Central memory CD8-positive, alpha-beta T cell (primary cell): ENCODE measurements around the gene ADCY5.
"Not testable (repeated sequence)": the region's sequence is repeated elsewhere in the genome, so short reads cannot be mapped to it uniquely, and the experiment has no call there.

Experiments used
- ATAC-seq: fragments of 150-1000 bp; cut with Tn5 transposase; replicated peaks from 2 replicates; pipeline ENCODE4 v1.10.0; 2022; ENCODE audit warnings: mild to moderate bottlenecking, moderate FRiP score, moderate number of reproducible peaks; ENCODE audit not compliant: poor library complexity, severe bottlenecking; ENCODE audit errors: extremely low read depth
- DNase-seq, 2 donors: peaks; one replicate each; pipeline ENCODE4 v3.0.0; 2021; ENCODE audit warnings: low spot score in 2 of 2
- H3K27ac Mint-ChIP-seq: one replicate; pipeline ENCODE4 v1.8.0; 2022; ENCODE audit warnings: low read depth, mild to moderate bottlenecking, moderate library complexity, mixed read lengths
- H3K27me3 Mint-ChIP-seq: one replicate; pipeline ENCODE4 v1.8.0; 2022; ENCODE audit warnings: mixed read lengths
- H3K36me3 Mint-ChIP-seq: one replicate; pipeline ENCODE4 v1.8.0; 2022; ENCODE audit warnings: mild to moderate bottlenecking, moderate library complexity, mixed read lengths; ENCODE audit not compliant: insufficient read depth
- H3K4me1 Mint-ChIP-seq: one replicate; pipeline ENCODE4 v1.8.0; 2022; ENCODE audit warnings: mixed read lengths
- H3K4me3 Mint-ChIP-seq: one replicate; pipeline ENCODE4 v1.8.0; 2022; ENCODE audit warnings: mild to moderate bottlenecking, moderate library complexity, mixed read lengths
- H3K9me3 Mint-ChIP-seq: one replicate; pipeline ENCODE4 v1.8.0; 2022; ENCODE audit warnings: mixed read lengths

ADCY5 gene

DNA sequence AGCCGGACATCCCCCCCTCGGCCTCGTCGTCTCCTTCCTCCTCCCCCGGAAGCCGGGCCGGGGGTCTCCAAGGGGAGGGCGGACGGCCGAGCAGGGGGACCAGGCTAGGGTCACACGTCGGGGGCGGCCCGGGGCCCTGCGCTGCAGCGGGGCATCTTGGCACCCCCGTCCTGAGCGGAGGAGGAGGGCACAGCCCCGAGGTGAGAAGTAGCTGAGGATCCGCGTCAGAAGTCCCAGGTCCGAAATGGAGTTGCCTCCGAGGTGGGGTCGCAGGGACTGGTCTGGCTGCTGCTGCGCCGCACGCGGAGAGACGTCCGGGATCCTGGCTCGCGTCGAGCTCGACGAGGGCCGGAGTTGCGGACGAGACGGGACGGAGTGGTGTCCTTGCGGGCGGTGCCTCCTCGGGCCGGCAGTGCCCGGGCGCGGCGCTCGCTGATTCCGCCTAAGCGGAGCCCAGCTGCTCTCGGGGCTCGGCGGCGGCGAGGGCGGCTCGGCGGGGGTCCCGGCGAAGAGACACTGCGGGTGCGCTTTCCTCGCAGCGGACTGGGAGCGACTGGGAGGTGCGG is at the start of gene ADCY5:
TSS of gene ADCY5 (minus strand) at position 555 of the 566 bp plus-strand sequence. CDS start at position 10, 545 bp downstream.
- Mint-ChIP-seq H3K4me1 (no peaks in the 10 kb centered on the region), H3K9me3 (no peaks in the 10 kb centered on the region), H3K36me3 (peaks cover 2% of the 10 kb centered on the region), H3K27ac (no peak within 1 kb of the TSS), H3K27me3 (peaks cover 58% of the 10 kb centered on the region), H3K4me3 (peak within 1 kb of the TSS; percentile 59)
- DNase-seq (no peak), ATAC-seq (peak; percentile 8)

DNA sequence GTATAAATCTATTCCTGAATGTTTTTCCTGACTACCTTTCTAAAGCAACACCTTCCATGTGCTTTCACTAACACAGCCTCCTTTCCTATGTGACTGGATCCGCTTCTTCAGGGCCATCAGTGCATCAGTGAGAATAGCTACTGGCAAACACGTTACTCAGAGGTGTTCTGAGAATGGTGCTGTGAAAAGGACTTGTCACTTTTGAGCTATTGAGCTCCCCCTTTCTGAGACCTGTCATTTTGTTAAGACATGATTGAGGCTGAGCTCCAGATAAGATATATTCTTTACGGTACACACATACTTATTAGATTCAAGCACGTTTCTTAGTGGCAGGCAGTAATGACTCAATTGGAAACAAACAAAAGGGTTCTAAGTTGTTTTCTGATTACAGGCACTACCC is 45.0 kb upstream of the ADCY5 start:
- ATAC-seq (no peak), DNase-seq (no peak)
- Mint-ChIP-seq H3K27me3 (no peaks in the 10 kb centered on the region), H3K4me3 (no peak overlapping the region), H3K36me3 (peaks cover 9% of the 10 kb centered on the region), H3K9me3 (no peaks in the 10 kb centered on the region), H3K27ac (peak overlapping the region; percentile 41), H3K4me1 (peaks cover 19% of the 10 kb centered on the region)

DNA sequence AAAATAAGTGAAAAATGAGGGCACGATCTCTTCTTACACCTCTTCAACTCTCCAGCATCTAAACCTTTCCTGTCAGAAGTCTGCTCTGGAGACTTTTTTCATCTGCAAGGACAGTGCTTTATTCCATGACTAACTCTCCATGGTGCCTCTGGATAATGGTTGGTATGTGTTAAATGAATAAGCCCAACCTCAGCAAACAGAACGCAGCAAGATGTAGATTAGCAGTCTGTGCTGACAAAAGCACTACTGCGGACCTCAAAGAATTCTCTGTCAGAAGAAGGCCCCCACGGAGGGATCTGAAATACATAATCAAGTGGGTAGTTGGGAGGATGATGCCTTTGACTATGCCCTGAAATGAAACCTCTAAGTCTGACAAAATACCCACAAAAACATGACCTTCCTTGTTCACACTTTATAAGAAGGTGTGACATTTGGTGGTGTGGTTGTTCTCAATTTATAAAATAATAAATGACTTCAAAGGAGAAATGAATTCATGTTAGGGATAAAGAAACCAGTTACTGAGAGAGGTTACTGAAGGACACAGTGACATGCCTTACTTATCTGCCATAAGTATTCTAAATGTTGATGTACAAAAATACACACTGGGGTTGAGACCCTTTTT is 43.2 kb upstream of the ADCY5 start:
- peaks cover 9% of the 10 kb centered on the region for H3K36me3 Mint-ChIP-seq
- no peaks in the 10 kb centered on the region for H3K9me3 Mint-ChIP-seq
- H3K4me3 Mint-ChIP-seq: peak overlapping the region; percentile 67
- H3K27ac Mint-ChIP-seq: peak overlapping the region; percentile 85
- DNase-seq (peak in 1 of 2 donors; percentile 48), ATAC-seq (peak; percentile 97)
- peaks cover 19% of the 10 kb centered on the region for H3K4me1 Mint-ChIP-seq
- H3K27me3 Mint-ChIP-seq: no peaks in the 10 kb centered on the region

DNA sequence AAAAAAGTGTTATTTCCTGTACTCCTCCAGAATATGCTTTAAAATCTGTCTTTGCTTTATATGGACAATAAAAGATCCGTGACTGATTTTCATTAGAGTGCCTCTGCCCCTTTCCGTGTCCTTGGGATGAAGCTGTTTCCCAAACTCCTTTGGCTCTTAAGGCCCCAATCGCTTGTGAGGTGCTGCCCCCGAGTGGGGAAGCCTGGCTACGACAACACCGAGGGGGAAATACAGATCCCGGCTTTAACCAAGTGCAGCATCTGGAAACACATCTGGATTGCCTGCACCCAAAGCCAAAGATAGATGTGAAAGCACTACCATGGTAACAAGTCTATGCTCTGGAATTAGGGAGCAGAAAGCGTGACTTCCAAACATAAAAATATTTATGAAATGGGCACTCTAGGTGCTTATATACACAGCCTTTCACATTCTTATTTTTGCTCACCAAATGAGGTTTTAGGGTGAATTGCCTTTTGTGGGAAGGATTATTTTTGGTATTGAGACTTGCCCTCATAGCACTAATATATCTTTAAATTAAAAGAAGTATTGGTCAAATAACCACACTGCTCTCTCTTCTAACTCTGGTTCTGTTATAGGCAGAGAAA is 40.6 kb upstream of the ADCY5 start:
- peaks cover 14% of the 10 kb centered on the region for H3K27me3 Mint-ChIP-seq
- ATAC-seq: no peak

DNA sequence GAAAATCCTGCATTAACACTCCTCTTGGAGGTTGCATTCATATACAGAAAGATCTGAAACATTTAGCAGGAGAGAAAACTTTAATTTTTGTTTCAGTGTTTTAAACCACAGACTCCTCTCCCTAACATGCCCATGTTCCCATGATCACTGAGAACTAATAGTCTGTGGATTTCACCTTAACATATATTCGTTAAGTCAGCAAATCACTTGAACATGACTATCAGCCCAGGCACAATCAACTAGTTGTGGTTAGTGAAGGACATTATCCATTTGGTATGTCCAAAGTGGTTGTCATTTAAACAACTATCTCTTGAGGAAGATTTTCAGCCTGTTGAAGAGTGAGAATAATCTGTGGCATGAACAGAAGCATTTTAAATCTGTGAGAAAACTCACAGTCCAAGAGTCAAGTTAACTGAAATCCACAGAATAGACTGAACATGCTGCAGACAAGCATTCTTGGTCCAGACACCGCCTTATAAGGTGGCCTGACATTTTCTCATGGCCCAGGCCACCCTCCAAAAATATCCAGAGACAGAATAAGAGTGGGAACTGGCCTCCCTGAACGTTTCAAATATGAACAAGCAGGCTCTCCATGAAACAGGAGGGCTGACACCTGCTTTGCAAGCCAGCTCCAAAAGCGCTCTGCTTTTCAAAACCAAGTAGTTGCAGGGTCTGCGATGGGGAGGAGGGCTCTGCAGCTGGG is 39.9 kb upstream of the ADCY5 start:
- no peak for DNase-seq
- ATAC-seq: no peak
- H3K36me3 Mint-ChIP-seq: peaks cover 1% of the 10 kb centered on the region
- H3K27ac Mint-ChIP-seq: peak overlapping the region; percentile 33
- peaks cover 17% of the 10 kb centered on the region for H3K27me3 Mint-ChIP-seq
- H3K9me3 Mint-ChIP-seq: no peaks in the 10 kb centered on the region
- H3K4me1 Mint-ChIP-seq: peaks cover 14% of the 10 kb centered on the region
- no peak overlapping the region for H3K4me3 Mint-ChIP-seq

More for the DNA sequence above, 40.6 kb upstream of the ADCY5 start:
- no peak overlapping the region for H3K4me3 Mint-ChIP-seq
- peak overlapping the region; percentile 33 for H3K27ac Mint-ChIP-seq
- H3K4me1 Mint-ChIP-seq: peaks cover 19% of the 10 kb centered on the region
- H3K9me3 Mint-ChIP-seq: no peaks in the 10 kb centered on the region
- DNase-seq: no peak
- peaks cover 3% of the 10 kb centered on the region for H3K36me3 Mint-ChIP-seq

DNA sequence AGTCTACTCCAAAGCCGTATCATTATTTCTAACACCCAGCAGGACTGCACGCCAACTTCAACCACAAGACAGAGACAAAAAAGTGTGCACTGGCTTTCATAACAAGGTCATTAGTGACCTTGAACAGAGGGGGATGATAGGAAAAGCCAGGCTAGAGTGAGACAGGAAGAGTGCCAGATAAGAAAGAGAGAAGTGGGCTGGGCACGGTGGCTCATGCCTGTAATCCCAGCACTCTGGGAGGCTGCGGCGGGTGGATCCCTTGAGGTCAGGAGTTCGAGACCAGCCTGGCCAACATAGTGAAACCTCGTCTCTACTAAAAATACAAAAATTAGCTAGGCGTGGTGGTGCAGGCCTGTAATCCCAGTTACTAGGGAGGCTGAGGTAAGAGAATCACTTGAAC is 38.2 kb upstream of the ADCY5 start:
- H3K4me1 Mint-ChIP-seq, H3K27ac Mint-ChIP-seq, ATAC-seq, H3K36me3 Mint-ChIP-seq, H3K9me3 Mint-ChIP-seq, DNase-seq, H3K4me3 Mint-ChIP-seq: not testable (repeated sequence)
- H3K27me3 Mint-ChIP-seq: peaks cover 17% of the 10 kb centered on the region

DNA sequence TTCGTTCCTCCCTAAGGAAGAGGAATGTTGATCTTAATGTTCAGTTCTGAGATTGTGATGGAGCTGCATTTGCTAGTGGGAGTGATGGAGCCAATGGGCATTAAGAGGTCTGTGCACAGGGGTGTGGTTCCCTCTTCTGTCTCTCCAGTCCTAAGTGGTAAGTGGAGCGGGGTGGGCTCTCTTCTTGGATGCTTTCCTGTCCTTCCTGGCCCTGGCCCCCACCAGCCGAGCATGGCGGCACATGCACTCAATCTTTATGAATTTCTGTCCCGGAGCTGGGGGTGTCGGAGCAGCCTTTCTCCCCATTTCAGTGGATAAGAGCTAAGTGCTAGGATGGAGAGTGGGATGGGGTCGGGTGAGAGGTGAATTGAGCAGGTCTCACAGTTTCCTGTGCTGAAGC is 37.6 kb upstream of the ADCY5 start:
- Mint-ChIP-seq H3K36me3 (peaks cover 1% of the 10 kb centered on the region), H3K9me3 (no peaks in the 10 kb centered on the region), H3K4me3 (no peak overlapping the region), H3K27me3 (peaks cover 17% of the 10 kb centered on the region), H3K4me1 (no peaks in the 10 kb centered on the region), H3K27ac (no peak overlapping the region)
- no peak for DNase-seq
- ATAC-seq: no peak

DNA sequence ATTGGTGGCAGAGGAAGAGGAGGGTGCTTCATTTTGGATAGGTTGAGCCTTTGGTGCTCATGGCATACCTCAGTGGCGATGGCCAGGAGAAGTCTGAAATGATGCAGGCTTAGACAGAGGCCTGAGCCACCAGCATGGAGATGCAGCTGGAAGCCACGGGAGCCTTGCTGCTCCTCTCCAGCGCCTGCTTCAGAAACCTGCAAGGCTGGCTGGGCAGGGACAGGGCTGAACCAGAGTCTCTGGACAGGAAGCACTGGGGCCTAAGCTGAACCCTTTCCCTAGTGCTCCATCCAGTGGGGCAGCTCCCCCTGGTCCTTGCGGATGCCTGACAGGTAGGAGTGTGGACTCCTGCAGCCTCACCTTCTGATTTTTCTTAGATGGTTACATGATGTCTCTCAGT is 36.7 kb upstream of the ADCY5 start:
- H3K9me3 Mint-ChIP-seq: no peaks in the 10 kb centered on the region
- H3K4me3 Mint-ChIP-seq: no peak overlapping the region
- DNase-seq (no peak), ATAC-seq (no peak)
- peaks cover 25% of the 10 kb centered on the region for H3K27me3 Mint-ChIP-seq
- no peaks in the 10 kb centered on the region for H3K4me1 Mint-ChIP-seq
- no peaks in the 10 kb centered on the region for H3K36me3 Mint-ChIP-seq
- H3K27ac Mint-ChIP-seq: no peak overlapping the region

DNA sequence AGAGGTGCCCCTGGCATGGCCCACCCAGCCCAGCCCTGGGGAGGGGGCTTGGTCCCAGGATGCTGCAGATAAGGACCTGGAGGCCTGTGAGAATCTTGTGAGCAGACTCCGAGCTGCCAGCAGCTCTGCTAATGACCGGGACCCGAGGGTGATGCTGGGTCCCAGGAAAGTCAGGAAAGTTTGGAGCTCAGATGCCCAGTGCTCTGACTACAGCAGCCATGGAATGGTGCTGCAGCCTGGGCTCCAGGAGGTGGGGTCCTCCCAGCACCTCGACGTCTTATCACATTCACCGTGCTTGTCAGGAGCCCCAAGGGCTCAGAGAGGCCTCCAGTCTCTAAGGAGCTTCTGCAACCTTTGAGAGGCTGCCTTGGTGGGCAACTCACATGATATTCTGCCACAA is 34.3 kb upstream of the ADCY5 start:
- Mint-ChIP-seq H3K27ac (no peak overlapping the region), H3K36me3 (no peaks in the 10 kb centered on the region), H3K9me3 (no peaks in the 10 kb centered on the region), H3K4me1 (no peaks in the 10 kb centered on the region), H3K4me3 (no peak overlapping the region), H3K27me3 (peaks cover 45% of the 10 kb centered on the region)
- DNase-seq: no peak
- ATAC-seq: no peak

DNA sequence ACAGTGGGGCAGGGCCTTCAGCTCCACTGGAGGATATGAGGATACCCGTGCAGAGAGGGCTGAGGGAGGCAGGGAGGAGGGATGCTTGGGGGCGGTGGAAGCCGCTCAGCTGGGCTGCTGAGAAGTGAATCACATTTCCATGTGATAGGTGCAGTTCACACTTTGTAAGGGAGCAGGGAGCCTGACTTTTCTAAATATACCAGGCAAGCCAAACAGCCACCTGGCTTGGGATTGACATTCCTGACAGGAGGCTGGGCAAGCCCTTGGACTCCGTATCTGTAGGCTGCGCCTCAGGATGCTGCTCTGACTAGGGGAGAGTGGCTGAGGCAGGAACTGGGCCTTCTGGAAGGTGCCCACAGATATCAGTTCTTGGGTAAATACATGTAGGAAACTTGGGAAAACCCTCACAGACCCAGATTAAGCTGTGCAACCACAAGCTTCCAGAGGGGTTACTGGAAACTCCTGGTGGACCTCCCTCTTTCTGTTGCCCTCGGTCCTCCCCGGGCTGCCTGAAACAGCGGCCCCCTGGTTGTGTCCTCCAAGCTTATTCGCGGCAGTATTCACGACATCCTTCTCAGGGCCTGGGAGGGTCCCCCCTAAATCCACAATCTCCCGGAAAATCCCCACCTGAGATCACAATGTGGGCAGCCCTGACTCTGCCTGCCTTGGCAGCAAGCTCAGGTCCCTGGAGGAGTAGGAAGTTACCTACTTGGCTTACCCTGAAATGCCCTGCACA is 33.0 kb upstream of the ADCY5 start:
- ATAC-seq: no peak
- no peaks in the 10 kb centered on the region for H3K36me3 Mint-ChIP-seq
- no peak overlapping the region for H3K27ac Mint-ChIP-seq

DNA sequence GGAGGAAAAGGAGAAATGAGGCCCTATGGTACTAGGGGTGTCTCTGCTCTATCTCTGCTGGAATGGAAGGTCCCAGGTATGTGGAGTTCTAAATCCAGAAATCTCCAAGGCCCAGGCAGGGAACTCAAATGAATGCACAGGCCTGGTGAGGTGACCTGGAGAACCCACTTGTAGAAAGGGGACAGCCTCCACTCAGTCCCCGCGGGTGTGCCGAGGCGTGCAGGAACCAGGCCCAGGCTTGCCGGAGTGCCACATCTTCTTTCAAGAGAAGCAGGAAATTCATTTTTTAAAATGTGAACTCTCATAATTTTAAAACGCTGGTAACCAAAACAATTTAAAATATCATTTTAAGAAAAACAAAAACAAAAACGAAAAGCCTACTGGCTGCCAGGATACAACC is 32.2 kb upstream of the ADCY5 start:
- Mint-ChIP-seq H3K27ac (no peak overlapping the region), H3K9me3 (no peaks in the 10 kb centered on the region), H3K4me1 (no peaks in the 10 kb centered on the region), H3K4me3 (no peak overlapping the region), H3K27me3 (peaks cover 65% of the 10 kb centered on the region), H3K36me3 (no peaks in the 10 kb centered on the region)
- DNase-seq (no peak), ATAC-seq (no peak)

More for the DNA sequence above, 33.0 kb upstream of the ADCY5 start:
- no peaks in the 10 kb centered on the region for H3K4me1 Mint-ChIP-seq
- DNase-seq: no peak
- no peaks in the 10 kb centered on the region for H3K9me3 Mint-ChIP-seq
- H3K27me3 Mint-ChIP-seq: peaks cover 57% of the 10 kb centered on the region
- no peak overlapping the region for H3K4me3 Mint-ChIP-seq

DNA sequence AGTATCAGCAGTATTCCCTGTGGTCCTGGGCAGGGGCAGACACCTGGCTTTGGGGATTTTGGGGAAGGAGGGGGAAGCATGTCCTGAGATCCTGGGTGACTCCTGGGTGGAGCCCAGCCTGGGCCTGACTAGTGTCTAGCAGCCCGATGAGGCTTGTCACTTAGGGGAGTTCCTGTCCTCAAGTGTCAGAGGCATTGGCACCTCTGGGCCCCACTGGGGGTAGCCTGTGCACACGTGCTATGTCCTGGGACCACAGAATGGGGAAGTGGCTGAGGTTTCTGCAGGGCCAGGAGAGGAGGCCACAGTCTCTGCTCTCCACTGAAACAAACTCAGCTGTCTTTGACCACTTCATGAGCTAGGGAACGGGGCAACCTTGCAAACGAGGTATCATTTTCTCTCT is 31.5 kb upstream of the ADCY5 start:
- H3K9me3 Mint-ChIP-seq: no peaks in the 10 kb centered on the region
- H3K4me3 Mint-ChIP-seq: no peak overlapping the region
- DNase-seq (no peak), ATAC-seq (no peak)
- H3K27ac Mint-ChIP-seq: no peak overlapping the region
- H3K4me1 Mint-ChIP-seq: no peaks in the 10 kb centered on the region
- no peaks in the 10 kb centered on the region for H3K36me3 Mint-ChIP-seq
- H3K27me3 Mint-ChIP-seq: peaks cover 67% of the 10 kb centered on the region
